Fibroblast of peridontal ligament (primary cell): ENCODE results near the gene APOBEC3B.
"Not testable (repeated sequence)": the region's sequence is repeated elsewhere in the genome, so short reads cannot be mapped to it uniquely, and the experiment has no call there.

Experiments
- DNase-seq: peaks from one replicate; pipeline ENCODE4 v3.0.0-alpha.2; 2010; ENCODE audit errors: extremely low read depth

Gene APOBEC3B

GRCh38 chr22:38951734-38952133 lies 30.4 kb upstream of the APOBEC3B start:
- DNase-seq, result no peak

- no peak for DNase-seq
These were observed 29.7 kb upstream of the APOBEC3B start for GRCh38 chr22:38952281-38952993.

GRCh38 chr22:38953091-38953490 lies 29.1 kb upstream of the APOBEC3B start:
- no peak for DNase-seq

GRCh38 chr22:38953577-38954413 lies 28.4 kb upstream of the APOBEC3B start:
- DNase-seq, result peak; percentile 5

- DNase-seq, result no peak
These were observed 27.6 kb upstream of the APOBEC3B start for GRCh38 chr22:38954414-38955043.

DNA sequence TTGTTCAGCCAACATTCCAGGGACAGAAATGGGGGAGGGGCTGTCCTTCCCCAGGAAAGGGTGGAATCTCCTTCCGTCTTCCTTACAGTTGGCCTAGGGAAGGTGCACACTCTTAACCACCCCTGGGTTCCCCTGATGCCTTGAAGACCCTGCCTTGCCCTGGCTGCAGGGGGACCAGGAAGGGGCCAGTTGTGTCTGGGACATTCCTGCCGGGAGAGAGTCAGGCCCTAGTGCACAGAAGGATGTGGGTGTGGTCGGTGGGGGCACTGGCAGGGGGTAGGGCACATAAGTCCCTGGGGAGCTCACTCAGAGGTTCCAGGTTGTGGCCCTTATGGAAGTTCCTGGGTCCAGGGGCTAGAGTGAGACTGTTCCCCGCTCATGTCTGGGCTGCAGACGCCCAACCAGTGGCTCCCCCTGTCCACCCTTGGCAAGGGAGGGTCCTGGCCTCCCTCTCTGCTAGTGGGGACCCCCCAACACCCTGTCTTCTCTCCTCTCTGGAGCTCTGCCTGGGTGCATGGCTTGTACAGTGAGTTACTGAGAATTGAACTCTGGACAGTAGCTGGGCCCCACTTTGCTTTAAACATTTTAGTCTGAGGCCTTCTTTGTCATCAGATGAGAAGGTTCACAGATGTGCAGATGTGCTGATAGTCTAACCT lies 26.8 kb upstream of the APOBEC3B start:
- DNase-seq, result no peak

DNA sequence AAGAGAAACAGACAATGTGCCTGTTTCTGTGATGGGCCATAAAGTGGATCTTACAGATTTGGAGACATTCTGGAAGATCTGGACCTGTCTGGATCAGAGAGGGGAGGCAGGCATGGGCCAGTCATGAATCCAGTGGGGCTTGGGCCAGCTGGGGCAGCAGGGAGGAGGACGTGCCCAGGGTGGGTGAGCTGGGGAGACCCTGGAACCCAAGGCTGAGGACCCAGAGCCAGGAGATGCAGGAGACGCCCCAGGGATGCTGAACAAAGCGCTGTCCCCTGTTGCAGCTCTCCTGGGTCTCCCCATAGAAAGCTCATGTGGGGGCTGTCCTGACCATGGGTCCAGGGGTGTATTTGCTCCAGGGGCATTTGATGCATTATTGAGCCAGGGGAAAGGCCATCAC lies 26.2 kb upstream of the APOBEC3B start:
- DNase-seq, result no peak

DNA sequence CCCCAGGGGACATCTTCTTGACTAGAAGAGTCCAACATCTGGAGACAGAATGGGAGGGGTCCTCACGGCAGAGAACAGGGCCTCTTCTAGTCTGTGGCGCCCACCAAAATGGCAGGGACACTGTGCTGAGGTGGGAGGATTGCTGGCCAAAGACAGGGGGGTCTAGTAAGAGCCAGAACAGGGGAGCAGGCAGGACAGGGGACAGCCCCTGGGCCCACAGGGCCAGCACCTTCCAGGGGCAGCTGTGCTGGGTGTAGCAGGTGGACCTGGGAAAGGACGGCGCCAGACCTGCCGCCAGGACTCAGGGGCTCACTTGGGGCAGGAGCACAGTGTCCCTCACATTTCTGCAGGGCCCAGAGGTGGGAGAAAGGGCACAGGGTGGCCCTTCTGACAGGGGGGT lies 25.6 kb upstream of the APOBEC3B start:
- no peak for DNase-seq

- DNase-seq, result no peak
These were observed 24.9 kb upstream of the APOBEC3B start, which contains the start of gene APOBEC3A for GRCh38 chr22:38957046-38957770. Gene APOBEC3A, plus strand, starts transcription at chr22:38957609. Its CDS starts 83 bp downstream, at chr22:38957692.

DNA sequence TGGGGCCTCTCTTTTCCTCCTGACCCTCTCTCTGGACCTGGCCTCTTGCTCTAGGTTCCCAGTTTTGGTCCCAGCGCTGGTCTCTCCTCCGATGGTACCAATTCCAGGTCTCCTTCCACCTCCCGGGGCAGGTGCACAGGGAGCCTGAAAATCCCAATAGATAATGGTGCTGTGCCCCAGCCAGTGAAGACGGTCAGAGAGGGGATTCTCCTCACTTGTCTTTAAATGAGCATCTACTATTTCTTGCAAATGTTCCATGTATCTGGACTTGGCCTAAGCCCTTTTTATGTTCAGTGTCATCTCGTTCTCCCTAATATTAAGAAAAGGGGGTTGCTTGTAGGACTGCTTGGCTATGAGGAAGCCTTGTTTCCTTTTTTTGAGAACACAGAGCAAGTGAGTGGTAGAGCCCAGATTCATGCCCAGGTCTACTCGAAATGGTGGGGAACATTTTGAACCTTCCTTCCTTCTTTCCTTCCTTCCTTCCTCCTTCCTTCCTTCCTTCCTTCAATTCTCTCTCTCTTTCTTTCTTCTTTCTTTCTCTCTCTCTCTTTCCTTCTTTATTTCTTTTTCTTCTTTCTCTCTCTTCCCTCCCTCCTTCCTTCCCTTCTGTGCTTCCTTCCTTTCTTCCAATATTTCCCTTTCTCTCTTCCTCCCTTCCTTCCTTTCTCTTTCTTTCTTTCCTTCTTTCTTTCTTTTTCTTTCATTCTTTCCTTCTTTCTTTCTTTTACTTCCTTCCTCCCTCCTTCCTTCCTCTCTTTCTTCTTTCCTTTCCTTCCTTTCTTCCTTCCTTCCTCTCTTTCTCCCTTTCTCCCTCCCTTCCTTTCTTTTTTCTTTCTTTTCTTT lies 24.1 kb upstream of the APOBEC3B start:
- DNase-seq, result no peak

- DNase-seq, result not testable (repeated sequence)
These were observed 23.6 kb upstream of the APOBEC3B start for GRCh38 chr22:38958651-38958943.

DNA sequence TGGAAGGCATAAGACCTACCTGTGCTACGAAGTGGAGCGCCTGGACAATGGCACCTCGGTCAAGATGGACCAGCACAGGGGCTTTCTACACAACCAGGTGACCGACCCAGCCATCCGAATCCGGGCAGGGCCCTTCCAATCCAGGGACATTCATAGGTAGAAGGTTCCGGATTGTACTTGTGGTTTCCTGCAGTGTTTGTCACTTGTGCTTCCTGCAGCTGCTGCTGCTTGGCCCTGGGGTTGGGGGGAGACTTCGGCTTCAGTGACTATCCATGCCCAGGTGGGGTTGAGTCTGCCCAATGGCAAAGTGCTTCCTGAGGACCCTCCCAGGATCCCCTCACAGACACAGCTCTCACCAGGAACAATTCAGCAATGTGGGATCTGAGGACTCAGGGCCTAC lies 22.6 kb upstream of the APOBEC3B start:
- no peak for DNase-seq

DNA sequence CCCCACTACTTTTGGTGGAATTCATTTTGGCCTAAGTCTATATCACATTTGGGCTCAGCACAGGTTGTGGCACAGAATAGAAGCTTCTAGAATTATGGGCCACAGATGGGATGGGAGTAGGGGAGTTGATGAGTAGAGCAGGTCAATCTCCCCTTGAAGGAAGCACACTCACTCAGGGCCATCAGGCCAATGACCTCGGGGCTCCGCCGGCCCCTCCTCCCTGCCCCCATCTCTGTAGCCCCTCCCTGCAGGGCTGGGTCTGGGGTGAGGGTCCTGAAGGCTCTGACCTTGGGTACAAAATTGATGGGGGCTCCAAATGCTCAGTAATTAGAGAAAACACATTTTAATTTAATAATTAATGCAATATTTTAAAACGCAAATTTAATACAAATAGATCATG lies 21.5 kb upstream of the APOBEC3B start:
- not testable (repeated sequence) for DNase-seq

DNA sequence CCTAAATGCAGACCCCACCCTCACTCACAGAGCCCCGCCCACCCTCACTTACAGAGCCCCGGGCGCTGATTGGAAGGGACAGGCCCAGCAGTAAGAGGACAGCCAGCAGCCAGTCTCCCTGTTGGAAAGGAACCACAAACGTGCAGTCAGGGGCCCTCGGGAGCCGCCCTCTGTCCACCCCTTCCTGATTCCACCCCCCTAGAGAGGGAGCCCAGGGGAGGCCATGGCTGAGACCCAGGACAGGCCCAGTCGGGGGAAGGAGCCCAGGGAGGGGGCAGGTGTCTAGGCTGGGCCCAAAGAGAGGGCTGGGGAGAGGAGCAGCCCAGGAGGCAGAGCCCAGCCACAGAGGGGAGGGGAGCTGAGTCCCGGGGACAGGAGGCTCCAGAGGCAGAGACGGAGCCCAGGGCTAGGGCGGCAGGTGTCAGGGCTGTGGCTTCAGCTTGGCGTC lies 18.8 kb upstream of the APOBEC3B start:
- DNase-seq, result not testable (repeated sequence)

GRCh38 chr22:38963872-38964271 lies 18.3 kb upstream of the APOBEC3B start:
- DNase-seq, result no peak

GRCh38 chr22:38964306-38964705 lies 17.8 kb upstream of the APOBEC3B start:
- DNase-seq, result no peak

DNA sequence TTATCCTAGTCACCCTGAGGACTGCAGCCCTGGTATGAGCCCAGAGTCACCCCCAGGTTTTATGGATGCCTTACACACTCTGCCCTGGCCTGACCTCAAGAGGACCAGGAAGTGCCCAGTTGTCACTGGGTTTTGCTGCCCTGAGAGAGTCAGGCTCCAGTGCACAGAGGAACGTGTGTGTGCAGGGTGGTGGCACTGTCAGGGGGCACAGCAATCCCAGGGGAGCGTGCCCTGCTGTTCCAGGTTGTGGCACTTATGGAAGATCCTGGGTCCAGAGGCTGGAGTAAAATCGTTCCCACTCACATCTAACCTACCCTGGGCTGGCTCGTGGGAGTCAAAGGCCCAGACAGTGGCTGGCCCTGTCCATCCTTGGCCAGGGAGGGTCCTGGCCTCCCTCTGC lies 17.2 kb upstream of the APOBEC3B start:
- no peak for DNase-seq

DNA sequence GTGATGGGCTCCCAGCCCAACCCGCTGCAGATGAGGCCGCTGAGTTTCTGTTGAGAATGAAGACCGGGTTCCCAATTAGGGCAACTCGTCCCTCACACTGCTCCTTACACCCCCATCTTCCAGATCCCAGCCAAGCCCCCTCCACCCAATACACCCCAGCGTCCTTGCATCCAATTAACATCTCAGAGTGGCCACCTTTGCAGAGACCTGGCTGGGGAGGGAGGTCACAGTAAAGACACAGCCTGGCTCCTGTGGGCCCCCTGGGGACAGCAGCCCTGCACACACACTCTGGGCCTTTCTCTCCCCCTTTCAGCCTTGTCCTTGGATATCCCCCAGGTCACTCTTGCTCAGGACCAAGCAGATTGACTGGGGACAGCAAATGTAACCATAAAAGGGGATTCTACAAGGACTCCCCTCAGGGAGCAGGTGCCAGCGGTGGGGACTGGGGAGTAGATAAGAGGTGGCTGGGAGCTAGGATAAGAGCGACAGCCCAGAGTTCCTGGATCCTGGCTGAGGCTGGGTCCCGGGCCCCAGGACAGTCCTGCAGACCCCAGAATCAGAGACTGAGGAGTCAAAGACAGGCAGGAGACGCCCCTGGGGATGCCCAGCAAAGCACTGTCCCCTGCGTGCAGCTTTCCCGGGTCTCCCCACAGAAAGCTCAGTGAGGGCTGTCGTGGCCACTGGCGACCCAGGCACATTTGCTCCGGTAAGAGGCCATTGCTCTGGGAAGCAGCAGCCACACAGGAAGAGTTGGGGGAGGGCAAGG lies 16.4 kb upstream of the APOBEC3B start:
- no peak for DNase-seq

DNA sequence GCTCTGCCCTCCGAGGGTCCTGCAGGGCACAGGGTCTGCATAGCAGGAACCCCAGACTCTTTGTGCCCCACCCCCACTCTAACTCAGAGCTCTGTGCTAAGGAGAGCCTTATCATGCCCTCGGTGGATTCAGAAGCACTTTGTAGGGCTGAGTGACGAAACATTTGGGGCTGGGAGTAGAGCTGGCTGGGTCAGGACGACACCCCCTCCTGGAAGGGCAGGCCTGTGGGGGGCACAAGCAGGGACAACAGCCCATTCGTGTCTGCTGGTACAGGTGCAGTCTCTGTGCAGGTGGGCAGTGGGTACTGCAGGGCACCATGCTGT lies 15.8 kb upstream of the APOBEC3B start:
- DNase-seq, result no peak

DNA sequence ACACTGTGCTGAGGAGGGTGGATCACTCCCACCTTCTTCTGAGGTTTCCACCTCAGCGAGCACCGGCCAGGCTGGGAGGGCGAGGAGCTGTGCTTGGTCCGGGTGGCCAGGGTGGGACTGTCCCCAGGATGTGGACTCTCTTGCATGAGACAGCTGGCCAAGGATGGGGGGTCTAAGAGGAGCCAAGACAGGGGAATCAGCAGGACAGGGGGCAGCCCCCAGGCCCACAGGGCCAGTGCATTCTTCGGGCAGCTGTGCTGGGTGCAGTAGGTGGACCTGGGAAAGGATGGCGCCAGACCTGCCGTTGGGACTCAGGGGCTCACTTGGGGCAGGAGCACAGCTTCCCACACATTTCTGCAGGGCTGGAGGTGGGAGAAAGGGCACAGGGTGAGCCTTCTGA lies 15.2 kb upstream of the APOBEC3B start:
- no peak for DNase-seq
